Measurements from ENCODE around the gene CCNB2. TPM values are rescaled to one million over a fixed set of nuclear protein-coding genes. Genes with fewer than 3 reads are reported as not detected.

The CCNB2 gene
- total and polyA plus RNA-seq, 2 of the 8 experiments (the other 6 are each of a cell fraction or from before 2014, with no cell fraction given), result 70.7 to 92.1 TPM

DNA sequence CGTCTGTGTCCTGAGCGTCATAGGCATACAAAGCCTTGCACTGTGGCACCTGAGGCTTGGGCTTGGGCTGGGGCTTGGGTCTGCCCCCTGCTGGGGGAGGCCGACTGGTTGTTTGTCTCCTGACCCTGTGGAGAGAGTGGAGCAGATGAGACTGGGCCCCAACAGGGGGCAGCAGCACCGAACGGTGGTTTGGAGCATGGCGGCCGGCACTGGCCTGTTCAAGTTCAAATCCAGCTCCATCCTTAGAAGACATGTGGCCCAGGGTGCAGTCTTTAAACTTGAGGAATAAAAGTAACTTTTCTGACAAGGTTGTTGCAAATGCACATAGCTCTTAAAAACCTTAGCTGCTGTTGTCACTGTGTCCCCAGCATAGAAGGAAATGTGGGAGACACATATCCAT lies 33.3 kb downstream of the CCNB2 start (continued):
- TF ChIP-seq, protein P1, sequence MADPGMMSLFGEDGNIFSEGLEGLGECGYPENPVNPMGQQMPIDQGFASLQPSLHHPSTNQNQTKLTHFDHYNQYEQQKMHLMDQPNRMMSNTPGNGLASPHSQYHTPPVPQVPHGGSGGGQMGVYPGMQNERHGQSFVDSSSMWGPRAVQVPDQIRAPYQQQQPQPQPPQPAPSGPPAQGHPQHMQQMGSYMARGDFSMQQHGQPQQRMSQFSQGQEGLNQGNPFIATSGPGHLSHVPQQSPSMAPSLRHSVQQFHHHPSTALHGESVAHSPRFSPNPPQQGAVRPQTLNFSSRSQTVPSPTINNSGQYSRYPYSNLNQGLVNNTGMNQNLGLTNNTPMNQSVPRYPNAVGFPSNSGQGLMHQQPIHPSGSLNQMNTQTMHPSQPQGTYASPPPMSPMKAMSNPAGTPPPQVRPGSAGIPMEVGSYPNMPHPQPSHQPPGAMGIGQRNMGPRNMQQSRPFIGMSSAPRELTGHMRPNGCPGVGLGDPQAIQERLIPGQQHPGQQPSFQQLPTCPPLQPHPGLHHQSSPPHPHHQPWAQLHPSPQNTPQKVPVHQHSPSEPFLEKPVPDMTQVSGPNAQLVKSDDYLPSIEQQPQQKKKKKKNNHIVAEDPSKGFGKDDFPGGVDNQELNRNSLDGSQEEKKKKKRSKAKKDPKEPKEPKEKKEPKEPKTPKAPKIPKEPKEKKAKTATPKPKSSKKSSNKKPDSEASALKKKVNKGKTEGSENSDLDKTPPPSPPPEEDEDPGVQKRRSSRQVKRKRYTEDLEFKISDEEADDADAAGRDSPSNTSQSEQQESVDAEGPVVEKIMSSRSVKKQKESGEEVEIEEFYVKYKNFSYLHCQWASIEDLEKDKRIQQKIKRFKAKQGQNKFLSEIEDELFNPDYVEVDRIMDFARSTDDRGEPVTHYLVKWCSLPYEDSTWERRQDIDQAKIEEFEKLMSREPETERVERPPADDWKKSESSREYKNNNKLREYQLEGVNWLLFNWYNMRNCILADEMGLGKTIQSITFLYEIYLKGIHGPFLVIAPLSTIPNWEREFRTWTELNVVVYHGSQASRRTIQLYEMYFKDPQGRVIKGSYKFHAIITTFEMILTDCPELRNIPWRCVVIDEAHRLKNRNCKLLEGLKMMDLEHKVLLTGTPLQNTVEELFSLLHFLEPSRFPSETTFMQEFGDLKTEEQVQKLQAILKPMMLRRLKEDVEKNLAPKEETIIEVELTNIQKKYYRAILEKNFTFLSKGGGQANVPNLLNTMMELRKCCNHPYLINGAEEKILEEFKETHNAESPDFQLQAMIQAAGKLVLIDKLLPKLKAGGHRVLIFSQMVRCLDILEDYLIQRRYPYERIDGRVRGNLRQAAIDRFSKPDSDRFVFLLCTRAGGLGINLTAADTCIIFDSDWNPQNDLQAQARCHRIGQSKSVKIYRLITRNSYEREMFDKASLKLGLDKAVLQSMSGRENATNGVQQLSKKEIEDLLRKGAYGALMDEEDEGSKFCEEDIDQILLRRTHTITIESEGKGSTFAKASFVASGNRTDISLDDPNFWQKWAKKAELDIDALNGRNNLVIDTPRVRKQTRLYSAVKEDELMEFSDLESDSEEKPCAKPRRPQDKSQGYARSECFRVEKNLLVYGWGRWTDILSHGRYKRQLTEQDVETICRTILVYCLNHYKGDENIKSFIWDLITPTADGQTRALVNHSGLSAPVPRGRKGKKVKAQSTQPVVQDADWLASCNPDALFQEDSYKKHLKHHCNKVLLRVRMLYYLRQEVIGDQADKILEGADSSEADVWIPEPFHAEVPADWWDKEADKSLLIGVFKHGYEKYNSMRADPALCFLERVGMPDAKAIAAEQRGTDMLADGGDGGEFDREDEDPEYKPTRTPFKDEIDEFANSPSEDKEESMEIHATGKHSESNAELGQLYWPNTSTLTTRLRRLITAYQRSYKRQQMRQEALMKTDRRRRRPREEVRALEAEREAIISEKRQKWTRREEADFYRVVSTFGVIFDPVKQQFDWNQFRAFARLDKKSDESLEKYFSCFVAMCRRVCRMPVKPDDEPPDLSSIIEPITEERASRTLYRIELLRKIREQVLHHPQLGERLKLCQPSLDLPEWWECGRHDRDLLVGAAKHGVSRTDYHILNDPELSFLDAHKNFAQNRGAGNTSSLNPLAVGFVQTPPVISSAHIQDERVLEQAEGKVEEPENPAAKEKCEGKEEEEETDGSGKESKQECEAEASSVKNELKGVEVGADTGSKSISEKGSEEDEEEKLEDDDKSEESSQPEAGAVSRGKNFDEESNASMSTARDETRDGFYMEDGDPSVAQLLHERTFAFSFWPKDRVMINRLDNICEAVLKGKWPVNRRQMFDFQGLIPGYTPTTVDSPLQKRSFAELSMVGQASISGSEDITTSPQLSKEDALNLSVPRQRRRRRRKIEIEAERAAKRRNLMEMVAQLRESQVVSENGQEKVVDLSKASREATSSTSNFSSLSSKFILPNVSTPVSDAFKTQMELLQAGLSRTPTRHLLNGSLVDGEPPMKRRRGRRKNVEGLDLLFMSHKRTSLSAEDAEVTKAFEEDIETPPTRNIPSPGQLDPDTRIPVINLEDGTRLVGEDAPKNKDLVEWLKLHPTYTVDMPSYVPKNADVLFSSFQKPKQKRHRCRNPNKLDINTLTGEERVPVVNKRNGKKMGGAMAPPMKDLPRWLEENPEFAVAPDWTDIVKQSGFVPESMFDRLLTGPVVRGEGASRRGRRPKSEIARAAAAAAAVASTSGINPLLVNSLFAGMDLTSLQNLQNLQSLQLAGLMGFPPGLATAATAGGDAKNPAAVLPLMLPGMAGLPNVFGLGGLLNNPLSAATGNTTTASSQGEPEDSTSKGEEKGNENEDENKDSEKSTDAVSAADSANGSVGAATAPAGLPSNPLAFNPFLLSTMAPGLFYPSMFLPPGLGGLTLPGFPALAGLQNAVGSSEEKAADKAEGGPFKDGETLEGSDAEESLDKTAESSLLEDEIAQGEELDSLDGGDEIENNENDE (IDR thresholded peaks at IDR 0.05; ENCODE audit: insufficient replicate concordance, low read length), result no peak
- TF ChIP-seq, protein P2, sequence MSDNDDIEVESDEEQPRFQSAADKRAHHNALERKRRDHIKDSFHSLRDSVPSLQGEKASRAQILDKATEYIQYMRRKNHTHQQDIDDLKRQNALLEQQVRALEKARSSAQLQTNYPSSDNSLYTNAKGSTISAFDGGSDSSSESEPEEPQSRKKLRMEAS (IDR thresholded peaks at IDR 0.05), result peak; percentile 66
- TF ChIP-seq, protein P3, sequence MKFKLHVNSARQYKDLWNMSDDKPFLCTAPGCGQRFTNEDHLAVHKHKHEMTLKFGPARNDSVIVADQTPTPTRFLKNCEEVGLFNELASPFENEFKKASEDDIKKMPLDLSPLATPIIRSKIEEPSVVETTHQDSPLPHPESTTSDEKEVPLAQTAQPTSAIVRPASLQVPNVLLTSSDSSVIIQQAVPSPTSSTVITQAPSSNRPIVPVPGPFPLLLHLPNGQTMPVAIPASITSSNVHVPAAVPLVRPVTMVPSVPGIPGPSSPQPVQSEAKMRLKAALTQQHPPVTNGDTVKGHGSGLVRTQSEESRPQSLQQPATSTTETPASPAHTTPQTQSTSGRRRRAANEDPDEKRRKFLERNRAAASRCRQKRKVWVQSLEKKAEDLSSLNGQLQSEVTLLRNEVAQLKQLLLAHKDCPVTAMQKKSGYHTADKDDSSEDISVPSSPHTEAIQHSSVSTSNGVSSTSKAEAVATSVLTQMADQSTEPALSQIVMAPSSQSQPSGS (IDR thresholded peaks at IDR 0.05; ENCODE audit: low read length), result no peak
- peak; percentile 77; the same call in 1 of the 2 replicates for TF ChIP-seq YY1 (IDR thresholded peaks at IDR 0.05; ENCODE audit: low read depth, low read length)
